ENCODE results near the gene SSTR4.
A peak's percentile ranks its signal among the peaks of the same experiment; 100 is the strongest.

Gene SSTR4

DNA sequence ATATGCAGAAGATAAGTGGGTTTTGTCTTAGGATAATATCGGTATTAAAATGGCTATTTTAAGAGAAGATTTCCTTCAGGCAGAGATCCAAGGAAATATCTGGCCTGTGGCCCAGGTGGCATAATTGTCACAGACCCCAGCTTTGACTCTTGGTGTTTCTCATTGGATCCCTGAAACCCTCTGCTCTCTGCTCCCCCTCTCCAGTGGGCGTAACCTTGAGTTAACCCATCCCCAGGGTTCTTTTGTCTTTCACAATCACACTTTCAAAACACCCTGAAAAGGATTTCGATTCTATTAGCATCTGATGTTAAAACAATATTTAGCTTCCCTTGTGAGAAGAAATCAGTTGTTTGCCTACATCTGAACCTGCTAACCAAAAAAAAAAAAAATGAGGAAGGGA, 7.2 kb downstream of the SSTR4 start:
- DNase-seq (ENCODE audit: low read depth in 3 of 3) = no peak

DNA sequence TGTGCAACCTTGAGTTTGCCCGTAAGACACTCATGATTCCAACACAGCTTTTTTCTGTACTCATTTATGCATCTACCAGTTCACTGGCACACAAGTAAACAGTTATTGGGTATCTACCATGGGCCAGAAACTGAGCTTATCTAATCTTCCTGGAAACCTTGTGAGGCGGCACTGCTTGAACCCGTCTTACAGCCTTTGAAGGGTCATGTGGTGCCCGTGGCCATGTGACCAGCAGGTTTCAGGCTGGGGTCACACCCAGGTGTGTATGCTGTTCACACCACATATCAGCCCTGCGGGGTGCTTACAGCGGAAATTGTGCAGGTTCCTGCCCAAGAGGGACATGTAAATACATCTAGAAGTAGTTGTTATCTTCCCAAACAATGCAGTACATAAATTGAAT, 8.3 kb downstream of the SSTR4 start:
- DNase-seq (ENCODE audit: low read depth in 3 of 3) = no peak

DNA sequence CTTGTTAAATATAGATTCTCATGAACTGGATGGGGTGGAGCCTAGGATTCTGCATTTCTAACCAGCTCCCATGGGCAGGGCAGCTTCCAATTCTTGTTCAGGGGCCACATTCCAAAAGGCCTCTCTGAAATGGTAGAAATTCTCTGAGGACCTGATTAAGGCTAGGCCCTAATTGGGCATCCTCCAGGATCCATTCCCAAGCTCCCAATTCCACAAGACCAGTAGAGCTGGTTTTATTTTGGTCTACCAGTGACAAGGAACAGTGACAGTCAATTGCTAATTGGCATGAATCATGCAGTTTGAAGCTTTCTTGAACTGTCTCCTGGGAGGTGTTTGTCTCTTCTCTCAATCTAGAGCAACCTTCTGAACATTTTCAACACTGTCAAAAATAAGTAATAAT, 11.3 kb downstream of the SSTR4 start:
- DNase-seq (ENCODE audit: low read depth in 3 of 3) = no peak

DNA sequence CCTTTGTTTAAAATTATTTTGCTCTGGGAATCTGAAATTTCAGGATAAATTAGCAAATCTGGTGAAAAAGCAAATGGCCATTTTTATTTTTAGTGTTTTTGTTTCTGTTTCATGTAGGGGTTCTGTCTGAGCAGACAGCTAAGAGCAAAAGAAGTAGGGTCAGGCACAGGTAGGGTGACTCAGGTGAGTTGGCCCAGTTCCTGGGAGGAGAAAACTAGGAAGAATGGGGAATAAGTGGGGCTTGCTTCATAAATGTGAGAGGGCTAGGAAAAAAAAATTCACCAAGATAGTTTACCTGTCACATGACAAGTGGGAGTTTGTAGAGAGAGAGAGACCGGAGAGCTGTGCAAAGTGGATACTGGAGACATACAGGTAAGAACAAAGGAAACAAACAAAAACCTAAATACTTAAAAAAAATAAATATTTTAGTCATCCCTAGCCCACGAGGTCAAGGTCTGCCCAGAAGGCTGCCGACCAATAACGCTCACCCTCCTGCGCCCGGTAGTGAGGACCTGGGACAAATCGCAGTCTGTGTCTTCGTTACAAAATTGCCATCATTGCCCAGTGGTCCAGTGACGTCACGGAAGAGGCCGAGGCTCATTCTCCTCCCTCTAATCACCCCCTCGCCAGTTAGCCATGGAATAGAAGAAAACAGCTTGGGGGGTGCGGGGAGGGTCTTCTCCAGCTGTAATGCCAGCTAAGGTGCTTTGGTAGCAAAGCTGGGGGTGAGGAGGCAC, 12.1 kb downstream of the SSTR4 start:
- DNase-seq (ENCODE audit: low read depth in 3 of 3) = no peak

DNA sequence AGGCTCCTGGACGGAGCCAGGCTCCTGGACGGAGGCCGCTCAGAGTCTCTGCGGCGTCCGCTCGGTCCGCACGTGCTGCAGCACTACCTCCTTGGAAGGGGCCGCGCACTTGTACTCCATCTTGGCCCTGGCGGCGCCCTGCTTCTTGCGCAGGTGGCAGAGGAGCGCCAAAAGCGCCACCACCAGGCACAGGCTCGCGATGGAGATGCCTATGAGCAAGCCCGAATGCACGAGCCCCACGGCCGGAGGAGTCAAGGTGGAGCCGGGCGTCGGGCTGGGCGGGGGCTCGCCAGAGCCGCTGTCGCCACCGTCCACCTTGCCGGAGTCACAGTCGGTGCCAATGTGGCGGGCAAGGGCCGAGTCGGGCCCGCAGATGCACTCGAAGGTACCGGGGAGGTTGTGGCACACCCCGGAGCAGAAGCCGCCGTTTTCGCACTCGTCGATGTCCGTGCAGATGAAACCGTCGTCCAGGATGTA, 12.7 kb downstream of the SSTR4 start:
- no peak for DNase-seq (ENCODE audit: low read depth in 3 of 3)

DNA sequence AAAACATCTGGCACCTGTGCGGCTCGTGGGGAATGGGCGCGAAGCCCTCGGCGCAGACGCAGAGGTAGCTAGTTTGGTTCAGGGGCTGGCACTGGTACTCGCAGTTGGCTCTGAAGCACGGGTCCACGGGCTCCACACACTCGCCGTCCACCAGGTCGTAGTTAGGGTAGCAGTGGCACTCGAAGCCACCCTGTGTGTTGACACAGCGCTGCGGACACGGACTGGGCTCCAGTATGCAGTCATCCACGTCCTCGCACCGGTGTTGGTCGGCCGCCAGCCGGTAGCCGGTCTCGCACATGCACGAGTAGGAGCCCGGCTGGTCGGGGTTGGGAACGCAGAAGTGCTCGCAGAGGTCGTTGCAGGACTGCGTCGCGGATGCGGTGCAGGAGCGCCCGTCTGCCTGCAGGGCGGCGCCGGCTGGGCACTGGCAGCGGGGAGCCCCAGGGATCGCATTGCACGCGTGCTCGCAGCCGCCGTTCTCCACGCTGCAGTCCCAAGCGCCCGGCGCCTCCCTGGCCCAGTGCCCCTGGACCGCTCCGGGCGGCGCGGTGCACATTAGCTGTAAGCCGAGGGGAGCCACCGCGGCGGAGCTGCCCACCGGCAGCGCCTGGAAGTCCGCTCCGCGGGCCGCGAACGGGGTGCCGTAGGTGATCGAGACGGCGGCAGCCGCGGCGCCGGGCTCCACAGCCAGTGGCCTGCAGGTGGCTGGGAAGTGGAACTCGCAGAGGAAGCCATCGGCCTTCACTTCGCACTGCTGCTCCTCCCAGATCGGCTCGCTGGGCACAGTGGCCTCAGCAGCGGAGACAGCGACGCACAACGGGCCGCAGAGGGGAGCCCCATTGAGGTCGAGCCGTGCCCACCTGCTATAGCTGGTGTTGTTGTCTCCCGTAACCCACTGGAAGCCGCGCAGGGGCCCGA, 13.4 kb downstream of the SSTR4 start:
- DNase-seq (ENCODE audit: low read depth in 3 of 3) = peak in 1 of 3 experiments; percentile 24

DNA sequence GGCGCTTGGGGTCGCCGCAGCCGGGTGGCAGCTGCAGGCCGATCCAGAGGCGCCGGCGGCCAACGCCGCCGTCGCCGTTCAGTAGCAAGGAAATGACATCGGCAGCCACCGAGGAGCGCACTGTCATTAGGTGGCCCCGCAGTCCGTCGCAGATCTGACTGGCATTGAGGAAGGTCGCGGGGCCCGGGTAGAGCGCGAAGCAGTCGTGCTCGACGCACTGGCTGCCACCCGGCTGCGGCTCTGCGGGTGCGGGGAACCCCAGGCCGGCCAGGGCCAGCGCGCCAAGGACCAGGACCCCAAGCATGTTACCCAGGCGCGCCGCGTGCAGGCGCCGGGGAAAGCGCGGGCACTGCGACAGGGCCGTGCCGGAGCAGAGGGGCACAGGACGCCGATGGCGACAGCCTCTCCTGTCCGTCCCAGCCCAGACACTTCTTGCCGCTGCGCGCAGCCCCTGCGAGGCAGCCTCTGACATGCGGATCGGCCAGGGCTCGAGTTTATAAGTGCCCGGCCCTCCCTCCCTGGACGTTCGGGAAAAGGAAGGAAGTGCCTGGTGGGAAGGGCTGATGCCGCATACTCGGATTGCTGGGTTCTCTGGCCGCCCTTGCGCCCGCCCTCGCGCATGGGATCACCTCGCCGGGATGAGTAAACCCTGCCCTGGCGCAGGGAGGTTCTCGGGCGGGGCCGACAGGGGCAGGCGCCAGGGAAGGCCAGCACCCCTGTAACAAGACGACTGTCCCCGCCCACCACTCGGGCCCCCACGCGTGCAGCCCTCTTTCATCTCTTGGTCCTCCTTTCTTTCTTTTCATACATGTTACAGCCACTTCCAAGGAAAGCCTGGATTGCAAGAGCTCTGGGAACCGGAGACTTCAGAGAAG, 14.3 kb downstream of the SSTR4 start, which contains the start of gene THBD:
Gene THBD (minus strand): TSS at position 472 of the 875 bp plus-strand sequence. CDS start 168 bp downstream, at position 304.
- DNase-seq (ENCODE audit: low read depth in 3 of 3) = no peak

DNA sequence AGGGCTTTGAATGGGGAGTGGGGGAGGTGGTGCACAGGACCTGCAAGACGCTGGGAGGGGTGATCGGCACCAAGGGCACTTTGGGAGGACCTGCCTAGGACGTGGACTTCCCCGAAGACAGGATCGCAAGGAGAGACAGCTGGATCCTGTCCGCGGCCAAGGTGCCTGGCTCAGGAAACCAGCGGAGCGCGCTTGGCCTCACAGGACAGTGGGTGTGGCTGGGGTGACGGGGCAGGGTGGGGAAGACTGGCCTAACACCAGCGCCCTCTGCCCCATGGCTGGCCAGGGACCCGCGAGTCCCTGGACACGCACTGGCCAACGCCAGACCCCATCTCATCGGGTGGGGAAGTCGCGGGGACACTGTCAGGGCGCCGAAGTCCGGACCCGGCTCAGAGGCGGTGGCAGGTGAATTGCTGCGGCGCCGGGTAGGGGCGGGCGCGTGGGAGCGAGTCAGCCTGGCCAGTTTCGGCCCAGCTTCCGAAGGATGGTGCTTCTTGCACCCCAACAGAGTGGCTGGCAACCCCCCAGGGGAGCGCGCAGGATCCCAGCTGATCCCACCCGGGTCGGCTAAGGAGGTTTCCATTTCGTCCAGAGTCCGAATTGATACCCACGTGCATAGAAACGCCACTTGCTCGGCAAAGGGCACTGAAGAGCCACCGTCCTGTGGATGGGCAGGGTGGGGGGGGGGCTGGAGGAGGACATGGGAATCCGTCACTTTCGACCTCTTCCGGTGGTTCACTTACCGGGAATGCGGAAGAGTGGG, 15.1 kb downstream of the SSTR4 start:
- no peak for DNase-seq (ENCODE audit: low read depth in 3 of 3)

DNA sequence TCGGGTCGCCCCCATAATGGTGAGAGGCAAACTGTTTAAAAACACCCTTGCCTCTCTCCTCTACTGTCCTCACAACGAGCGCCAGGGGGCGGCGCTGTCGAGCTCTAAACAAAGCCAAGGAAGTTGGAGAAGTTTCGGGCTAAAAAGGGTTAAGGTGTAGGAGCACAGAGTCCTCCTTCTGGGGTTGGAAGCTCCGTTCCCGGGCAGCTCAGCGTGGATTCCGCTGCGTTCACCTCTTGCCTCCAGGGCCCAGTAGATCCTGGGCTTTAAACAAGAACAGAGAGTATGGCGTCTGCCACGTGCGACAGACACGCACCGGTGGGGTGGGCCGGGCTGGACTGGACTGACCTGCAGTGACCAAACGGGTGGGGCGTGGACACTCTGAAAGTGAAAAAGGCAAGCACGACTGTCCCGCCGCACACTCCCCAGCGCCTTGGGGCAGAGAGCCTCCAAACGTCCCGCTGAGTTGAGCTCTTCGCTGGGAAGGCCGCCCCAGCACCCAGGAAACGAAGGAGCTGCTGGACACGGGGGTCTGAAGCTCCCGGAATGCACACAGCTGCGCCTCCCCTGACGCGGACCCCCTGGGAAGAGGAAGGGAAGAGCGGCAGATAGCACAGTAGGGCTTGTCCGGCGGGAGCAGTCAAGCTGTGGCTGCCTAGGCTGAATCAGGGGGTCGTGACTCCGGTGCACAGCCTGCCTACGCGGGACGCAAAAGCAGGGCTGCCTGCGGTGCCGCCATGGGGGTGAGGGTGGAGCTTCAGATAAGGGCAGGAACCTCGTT, 15.9 kb downstream of the SSTR4 start:
- DNase-seq (ENCODE audit: low read depth in 3 of 3) = no peak

DNA sequence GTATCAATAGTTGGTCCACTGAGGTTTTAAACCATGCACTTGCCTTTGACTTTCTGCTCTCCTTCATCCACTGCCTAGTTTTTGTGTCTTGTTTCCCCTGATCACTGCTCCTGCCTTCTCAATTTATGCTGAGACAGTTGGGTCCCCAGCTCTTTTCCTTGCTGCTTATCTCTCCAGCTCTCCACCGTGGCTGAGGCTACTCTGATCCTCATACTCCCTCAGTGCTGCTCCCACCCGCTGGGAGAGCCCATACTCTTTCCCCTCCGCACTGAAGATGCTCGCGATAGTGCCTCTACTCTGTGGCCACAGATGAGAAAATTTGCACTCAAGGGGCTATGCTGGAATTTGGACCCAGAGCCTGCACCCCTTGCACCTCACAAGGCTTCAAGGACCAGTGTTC, 17.8 kb downstream of the SSTR4 start:
- no peak for DNase-seq (ENCODE audit: low read depth in 3 of 3)

DNA sequence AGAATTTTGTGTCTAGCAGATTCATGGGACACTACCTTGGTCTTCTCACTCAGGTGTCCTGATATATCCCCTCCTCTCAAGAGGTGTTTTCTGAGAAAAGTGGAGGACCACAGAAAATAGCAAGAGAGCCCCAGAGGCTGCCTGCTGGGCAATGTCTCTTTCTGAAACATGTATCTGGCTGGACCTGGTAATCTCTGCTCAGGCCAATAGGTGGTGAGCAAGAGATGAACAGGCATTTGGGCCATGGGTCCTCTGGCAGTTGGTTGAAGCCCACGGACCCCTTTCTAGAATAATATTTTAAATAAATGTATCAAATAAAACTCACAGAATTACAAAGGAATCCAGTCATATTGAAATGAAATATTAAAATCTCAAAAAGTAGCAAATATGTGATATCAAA, 23.1 kb downstream of the SSTR4 start:
- no peak for DNase-seq (ENCODE audit: low read depth in 3 of 3)

DNA sequence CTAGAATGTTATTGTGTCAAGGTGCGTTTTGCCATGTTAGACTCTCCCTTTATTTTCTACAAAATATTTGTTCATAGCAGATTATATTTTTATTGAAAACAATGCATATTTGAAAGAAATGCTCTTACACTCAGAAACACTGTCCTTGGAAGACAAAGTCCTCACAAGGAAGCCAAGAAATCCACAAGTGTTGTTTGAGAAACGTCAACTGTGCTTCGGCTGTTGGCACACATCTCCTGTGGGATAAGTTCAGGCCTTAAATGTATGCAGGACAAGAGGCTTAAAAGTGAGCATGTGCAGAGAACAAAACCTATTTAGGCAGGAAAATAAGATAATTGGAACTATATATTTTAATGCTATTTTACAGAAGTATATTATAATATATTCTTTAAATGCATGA, 23.9 kb downstream of the SSTR4 start:
- no peak for DNase-seq (ENCODE audit: low read depth in 3 of 3)

DNA sequence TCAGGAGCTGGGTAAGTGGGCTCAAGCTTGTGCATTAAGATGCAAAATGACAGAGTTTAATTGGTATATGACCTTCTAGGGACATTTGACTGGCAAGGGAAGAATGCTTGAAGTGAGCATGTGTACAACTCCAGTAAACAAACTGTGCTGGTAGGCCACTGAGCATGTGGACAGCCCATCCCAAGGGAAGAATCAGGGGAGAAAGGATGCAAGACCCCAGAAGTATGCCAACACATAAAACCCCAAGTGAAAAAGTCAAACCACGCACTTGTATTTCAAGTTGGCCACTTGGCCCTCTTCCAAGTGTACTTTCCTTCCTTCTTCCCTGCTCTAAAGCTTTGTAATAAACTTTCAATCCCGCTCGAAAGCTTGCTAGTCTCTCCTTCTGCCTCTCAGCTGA, 24.7 kb downstream of the SSTR4 start:
- DNase-seq (ENCODE audit: low read depth in 3 of 3) = no peak

DNA sequence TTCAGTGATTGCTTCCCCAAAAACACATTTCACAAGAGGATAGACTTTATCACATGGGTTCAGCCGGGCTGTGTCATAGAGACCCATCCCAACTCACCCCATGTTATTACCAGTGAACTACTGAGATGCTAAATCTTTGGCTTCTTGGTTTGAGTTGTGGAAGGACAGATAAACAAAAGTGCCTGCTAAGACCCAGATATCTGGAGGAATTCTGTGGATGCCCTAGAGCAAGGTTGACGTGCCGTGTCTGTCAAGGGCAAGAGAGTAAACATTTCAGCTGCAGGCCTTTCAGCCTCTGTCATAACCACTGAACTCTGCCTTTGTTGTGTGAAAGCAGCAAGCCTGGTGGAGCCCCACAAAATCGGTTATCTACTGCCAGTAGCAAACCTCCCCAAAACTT, 25.5 kb downstream of the SSTR4 start:
- no peak for DNase-seq (ENCODE audit: low read depth in 3 of 3)

DNA sequence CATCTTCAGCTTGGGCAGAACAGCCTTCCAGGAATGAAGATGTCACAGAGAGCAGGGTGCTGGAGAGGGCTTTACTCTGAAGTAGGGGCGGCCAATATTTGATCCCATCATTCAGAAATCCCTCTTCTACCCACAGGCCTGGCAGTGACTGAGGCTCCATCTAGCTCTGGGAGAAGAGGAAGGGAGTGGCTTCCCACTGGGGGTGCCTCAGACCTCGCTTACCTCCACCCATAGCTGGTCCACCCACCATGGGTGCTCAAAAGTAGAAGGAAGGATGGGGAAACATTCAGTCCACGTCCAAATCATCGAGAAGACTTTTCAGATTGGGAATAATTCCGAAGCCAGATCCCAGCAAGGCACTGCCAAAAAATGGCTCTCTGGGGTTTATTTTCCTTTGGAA, 26.1 kb downstream of the SSTR4 start:
- DNase-seq (ENCODE audit: low read depth in 3 of 3) = no peak

DNA sequence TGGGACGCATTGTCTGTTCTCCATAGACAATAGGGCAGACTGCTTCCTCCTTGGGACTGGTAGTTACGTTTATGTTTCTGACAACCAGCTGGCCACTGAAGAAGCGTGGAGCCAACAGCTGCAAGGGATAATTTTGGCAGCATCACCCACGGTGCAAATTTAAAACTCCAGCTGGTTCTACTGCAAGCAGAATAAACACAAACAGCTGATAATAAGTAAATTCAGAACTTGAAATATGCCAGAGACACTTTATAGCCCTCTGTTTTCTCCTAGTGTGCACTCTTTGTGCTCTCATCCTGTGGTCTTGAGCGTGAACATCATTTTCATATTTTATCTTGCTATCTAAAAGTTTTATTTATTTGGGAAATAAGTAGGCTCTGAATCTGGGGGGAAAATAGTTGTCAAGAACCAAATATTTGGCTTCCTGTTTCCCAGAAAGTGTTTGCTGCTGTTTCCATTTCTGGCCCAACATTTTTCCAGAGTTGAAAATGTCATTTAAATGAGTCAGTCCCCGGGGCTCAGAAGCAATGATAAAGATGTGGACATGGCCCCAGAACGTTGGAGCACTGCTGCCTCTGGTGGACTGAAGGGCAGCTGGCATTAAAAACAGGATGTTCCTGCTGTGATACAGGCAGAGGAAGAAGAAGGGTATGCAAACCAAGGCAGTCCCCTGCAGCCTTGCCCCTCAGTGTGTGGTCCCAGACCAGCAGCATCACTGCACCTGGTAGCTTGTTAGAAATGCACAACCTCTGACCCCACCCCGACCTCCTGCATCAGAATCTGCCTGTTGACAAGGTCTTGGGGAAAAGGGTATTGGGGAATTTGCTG, 26.8 kb downstream of the SSTR4 start:
- DNase-seq (ENCODE audit: low read depth in 3 of 3) = no peak

DNA sequence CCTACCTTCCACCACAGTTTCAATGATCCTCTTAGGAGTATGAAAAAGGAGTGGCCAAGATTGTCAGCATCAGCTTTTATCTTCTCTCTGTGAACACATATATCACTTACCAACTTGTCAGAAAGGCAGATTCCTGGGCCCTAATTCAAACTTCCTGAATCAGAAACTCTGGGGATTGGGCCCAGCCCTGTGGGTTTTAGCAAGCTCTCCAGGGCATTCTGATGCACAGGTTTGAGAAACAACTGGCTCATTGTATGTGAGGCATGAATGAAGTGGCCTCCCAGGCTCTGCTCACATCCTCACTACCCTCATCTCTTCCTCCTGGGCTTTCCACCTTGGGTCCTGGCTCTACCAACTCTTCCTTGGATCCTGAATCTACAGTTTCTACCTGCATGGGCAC, 27.5 kb downstream of the SSTR4 start:
- no peak for DNase-seq (ENCODE audit: low read depth in 3 of 3)

DNA sequence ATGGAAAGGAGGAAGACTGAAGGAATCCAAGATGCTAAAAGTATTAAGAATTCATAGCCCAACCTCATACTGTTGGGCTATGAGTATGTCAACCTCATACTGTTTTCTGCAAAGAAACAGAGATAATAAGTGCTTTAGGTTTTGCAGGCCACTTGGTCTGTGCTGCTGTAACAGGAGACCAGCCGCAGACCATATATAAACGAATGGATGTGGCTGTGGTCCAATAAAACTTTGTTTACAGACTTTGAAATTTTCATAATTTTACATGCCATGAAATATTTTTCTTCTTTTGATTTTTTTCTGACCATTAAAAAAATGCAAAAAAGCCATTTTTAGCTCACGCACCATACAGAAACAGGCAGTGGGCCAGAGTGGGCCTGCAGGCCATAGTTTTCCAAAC, 28.1 kb downstream of the SSTR4 start:
- no peak for DNase-seq (ENCODE audit: low read depth in 3 of 3)

DNA sequence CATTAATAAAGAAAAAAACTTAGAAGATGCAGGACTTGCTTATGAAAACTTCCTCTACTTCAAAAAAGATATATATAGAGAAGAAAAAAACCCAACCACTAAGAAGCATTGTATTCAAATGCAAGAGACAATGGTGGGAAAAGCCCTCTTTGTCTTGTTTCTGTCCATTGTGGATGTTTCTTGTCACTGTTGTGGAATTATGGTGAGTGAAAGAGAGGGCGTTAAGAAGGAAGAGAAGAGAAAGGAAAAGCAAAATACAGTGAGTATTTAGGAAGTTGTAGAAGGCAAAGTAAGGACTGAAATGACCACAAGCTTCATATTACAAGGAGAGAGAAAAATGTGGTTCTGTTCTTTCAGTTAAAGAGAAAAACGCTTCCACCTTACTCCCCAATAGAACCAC, 28.5 kb downstream of the SSTR4 start:
- no peak for DNase-seq (ENCODE audit: low read depth in 3 of 3)
